DND-41 (cell line): Measurements from ENCODE around the gene DCUN1D1.

Experiments
- CTCF ChIP-seq: IDR thresholded peaks from 2 replicates; pipeline ENCODE4 v1.5.1; 2012; ENCODE audit warnings: borderline replicate concordance, low read length, moderate library complexity, mild to moderate bottlenecking; ENCODE audit not compliant: poor library complexity, severe bottlenecking; ENCODE audit errors: extremely low read depth
- EZH2 ChIP-seq: IDR thresholded peaks from 3 replicates; pipeline ENCODE4 v1.6.1; 2012; ENCODE audit warnings: borderline replicate concordance, low read depth, mild to moderate bottlenecking, moderate library complexity, low read length, inconsistent platforms; ENCODE audit not compliant: severe bottlenecking

- no peak for TF ChIP-seq CTCF
- no peak for TF ChIP-seq EZH2
Measured at GRCh38 chr3:182925944-182926337, 54.4 kb downstream of the DCUN1D1 start.
